ENCODE data around the gene SARM1. TPM values are rescaled to one million over a fixed set of nuclear protein-coding genes. Genes with fewer than 3 reads are reported as not detected.
A peak's percentile ranks its signal among the peaks of the same experiment; 100 is the strongest.

The SARM1 gene
- polyA plus RNA-seq, 1 of the 3 experiments (the other 2 are of a cell fraction) = 17.4 TPM

- ChIA-PET CTCF (no interaction called here), POLR2A (no interaction called here)
- H3K4me1 ChIP-seq (ENCODE audit: control insufficient read depth in 1 of 2, insufficient read depth in 2 of 2, low read depth in 1 of 2, low read length in 1 of 2) = peaks cover under 1 to 8% of the 10 kb centered on the region in 2 experiments; a peak in 3 of 4 replicates
- H4K20me1 ChIP-seq (ENCODE audit: insufficient read depth) = no peaks in the 10 kb centered on the region
- H2AFZ ChIP-seq (ENCODE audit: low read depth) = no peak overlapping the region
- H3K79me2 ChIP-seq (ENCODE audit: insufficient read depth) = no peaks in the 10 kb centered on the region
- H3K36me3 ChIP-seq (replicated peaks in 1 of 2; ENCODE audit: control insufficient read depth in 1 of 2, insufficient read depth in 2 of 2, low read length in 1 of 2) = peaks cover 6 to 32% of the 10 kb centered on the region in 2 experiments
- no peak overlapping the region for H3K27ac ChIP-seq (ENCODE audit: low read depth in 2 of 2, low read length in 1 of 2)
- WGBS (ENCODE audit: low lambda C conversion rate) = 80% methylated on average over 3 of the region's 3 CpGs
- no peaks in the 10 kb centered on the region for H3K27me3 ChIP-seq (ENCODE audit: insufficient read depth)
- DNase-seq = no peak
- H3K9me3 ChIP-seq = no peaks in the 10 kb centered on the region
- H3K9ac ChIP-seq = no peak overlapping the region
- H3K4me2 ChIP-seq = no peak overlapping the region
- no peak overlapping the region for H3K4me3 ChIP-seq (ENCODE audit: low read depth in 2 of 2, low read length in 1 of 2)
- peaks cover 13% of the 10 kb centered on the region for H3F3A ChIP-seq (replicated peaks; ENCODE audit: insufficient read depth)
- TF ChIP-seq NFIC (IDR thresholded peaks at IDR 0.05; ENCODE audit: borderline replicate concordance) (no peak), EP300 (IDR thresholded peaks at IDR 0.05; ENCODE audit: borderline replicate concordance in 1 of 2, low read depth in 1 of 2, low read length in 1 of 2) (no peak), RCOR1 (IDR thresholded peaks at IDR 0.05; ENCODE audit: low read length) (no peak), CTCF (IDR thresholded peaks at IDR 0.05) (no peak), POLR2AphosphoS5 (IDR thresholded peaks at IDR 0.05; ENCODE audit: low read depth, low read length) (no peak)
- no peaks in the 10 kb centered on the region for H3K9me2 ChIP-seq
These were observed 6.0 kb upstream of the SARM1 start for GRCh38 chr17:28365487-28365886.

GRCh38 chr17:28366605-28367004, 4.9 kb upstream of the SARM1 start:
- CTCF ChIA-PET = interaction anchor here (0.8 to 1.3 kb wide), 2 partner anchors 10 to 21 kb away, joined by 4 to 5 read pairs; no protein-coding TSS in a partner anchor
- POLR2A ChIA-PET = interaction anchor here (1.2 kb wide), 1 partner anchor 9 kb away, joined by 3 read pairs; the partner anchor contains the start of gene POLDIP2
- Histone ChIP-seq H3F3A (replicated peaks; ENCODE audit: insufficient read depth) (peaks cover 21% of the 10 kb centered on the region), H2AFZ (ENCODE audit: low read depth) (no peak overlapping the region), H3K9me2 (no peaks in the 10 kb centered on the region), H3K4me1 (ENCODE audit: control insufficient read depth in 1 of 2, insufficient read depth in 2 of 2, low read depth in 1 of 2, low read length in 1 of 2) (peaks cover 7 to 15% of the 10 kb centered on the region in 2 experiments), H3K9me3 (no peaks in the 10 kb centered on the region), H3K27ac (ENCODE audit: low read depth in 2 of 2, low read length in 1 of 2) (no peak overlapping the region), H3K79me2 (ENCODE audit: insufficient read depth) (no peaks in the 10 kb centered on the region), H3K27me3 (ENCODE audit: insufficient read depth) (no peaks in the 10 kb centered on the region), H3K4me2 (no peak overlapping the region), H3K36me3 (replicated peaks in 1 of 2; ENCODE audit: control insufficient read depth in 1 of 2, insufficient read depth in 2 of 2, low read length in 1 of 2) (peaks cover under 1 to 21% of the 10 kb centered on the region in 2 experiments), H3K4me3 (ENCODE audit: low read depth in 2 of 2, low read length in 1 of 2) (no peak overlapping the region), H3K9ac (no peak overlapping the region), H4K20me1 (ENCODE audit: insufficient read depth) (no peaks in the 10 kb centered on the region)
- TF ChIP-seq ZBTB33 (IDR thresholded peaks at IDR 0.05; ENCODE audit: borderline replicate concordance, low read depth) (no peak), MAX (IDR thresholded peaks at IDR 0.05; ENCODE audit: low read depth) (no peak), PBX3 (IDR thresholded peaks at IDR 0.05) (no peak), JUND (IDR thresholded peaks at IDR 0.05) (no peak), GATA2 (CRISPR knock-in tag; IDR thresholded peaks at IDR 0.05) (no peak), SIN3A (IDR thresholded peaks at IDR 0.05; ENCODE audit: borderline replicate concordance, low read depth, low read length) (no peak), ELF1 (IDR thresholded peaks at IDR 0.05) (no peak), CTCF (IDR thresholded peaks at IDR 0.05) (peak; percentile 11; the same call in 1 of the 2 replicates)
- 75% methylated on average over 1 of the region's 1 CpG for WGBS (ENCODE audit: low lambda C conversion rate)
- no peak for DNase-seq
